GM18873 (cell line): Measurements from ENCODE around the gene SH3D21.

Experiments
- ATAC-seq: cut with Tn5 transposase; IDR thresholded peaks from one replicate; pipeline ENCODE4 v1.9.1; 2021; ENCODE audit warnings: mild to moderate bottlenecking, moderate library complexity, moderate number of reproducible peaks; ENCODE audit not compliant: unreplicated experiment, low FRiP score

SH3D21 gene

DNA sequence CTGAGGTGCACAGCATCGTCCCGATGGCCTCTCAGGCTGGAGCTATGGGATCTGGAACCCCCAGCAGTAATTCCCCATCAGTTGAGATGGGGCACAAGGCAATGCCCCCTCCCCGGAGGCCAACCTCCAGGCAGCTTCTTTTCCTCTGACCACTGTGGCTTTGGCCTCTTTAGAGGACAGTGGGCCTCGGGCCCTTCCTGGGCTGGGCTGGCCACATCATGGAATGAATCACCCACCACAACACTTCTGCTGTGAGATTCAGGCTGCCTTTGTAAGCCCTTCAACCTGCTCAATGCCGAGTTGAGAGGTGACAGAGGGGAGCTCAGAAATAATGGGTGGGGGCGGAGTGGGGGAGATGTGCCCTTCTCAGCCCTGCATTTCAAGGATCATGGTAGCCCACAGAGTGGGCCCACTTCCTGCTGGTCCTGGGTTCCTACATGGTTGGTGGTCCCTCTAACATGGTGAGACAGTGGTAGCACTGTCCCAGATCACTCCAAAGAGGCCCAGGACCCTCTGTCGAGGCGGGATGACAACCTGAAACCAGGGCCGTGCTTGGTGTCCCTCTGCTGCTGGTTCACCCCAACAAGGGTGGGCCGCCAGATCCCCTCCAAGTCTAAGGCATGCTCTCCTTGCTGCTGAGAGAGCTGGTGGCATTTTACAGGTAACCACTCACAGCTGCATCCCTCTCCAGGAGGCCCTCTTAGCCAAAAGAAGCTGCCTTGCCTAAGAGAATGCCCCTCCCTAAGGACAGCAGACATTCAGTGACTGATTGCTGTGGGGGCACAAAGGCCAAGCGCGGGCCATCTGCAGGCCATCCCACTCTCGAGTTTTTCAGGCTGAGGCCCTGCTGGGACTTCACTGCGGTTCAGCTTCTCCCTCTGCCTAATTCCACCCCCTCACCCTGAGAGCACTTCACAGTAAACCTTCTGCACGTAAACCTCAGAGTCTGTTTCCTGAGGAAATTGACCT is 47.0 kb downstream of the SH3D21 start:
- no peak for ATAC-seq

DNA sequence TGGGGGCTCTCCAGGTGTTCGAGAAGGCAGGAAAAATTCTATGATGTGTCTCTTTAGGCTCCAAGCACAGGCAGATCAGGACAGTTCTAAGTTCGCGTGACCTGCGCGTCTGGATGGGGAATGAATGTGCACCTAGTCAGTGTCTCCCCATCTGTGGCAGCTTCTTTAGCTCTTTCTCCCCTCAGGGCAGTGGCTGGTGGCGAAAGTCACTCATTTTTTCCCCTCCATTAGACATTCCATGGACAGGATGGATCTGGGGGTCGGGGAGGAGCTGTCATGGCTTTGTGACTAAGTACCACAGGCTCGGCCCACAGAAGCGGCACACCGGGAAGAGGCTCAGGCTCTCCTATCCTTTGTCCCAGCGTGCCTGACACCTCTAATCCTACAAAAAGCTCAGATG is 48.3 kb downstream of the SH3D21 start:
- no peak for ATAC-seq

DNA sequence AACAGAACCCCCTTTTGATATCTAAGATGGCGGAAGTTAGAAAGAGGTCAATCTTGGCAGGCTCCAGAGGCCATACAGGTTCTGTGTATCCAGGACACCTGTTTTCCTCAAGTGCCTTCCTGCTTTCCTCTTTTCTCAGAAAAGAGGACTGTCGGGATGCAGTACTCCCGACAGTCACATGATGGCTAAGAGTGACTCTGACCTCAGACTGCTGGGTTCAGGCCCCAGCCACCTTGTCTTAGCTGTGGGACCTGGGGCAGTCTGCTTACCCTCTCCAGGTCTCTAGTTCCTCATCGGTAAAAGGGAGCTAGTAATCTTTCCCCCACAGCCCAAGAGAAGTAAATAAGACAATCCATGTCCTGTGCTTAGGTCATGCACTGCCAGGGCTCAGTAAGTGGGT is 49.6 kb downstream of the SH3D21 start:
- no peak for ATAC-seq

DNA sequence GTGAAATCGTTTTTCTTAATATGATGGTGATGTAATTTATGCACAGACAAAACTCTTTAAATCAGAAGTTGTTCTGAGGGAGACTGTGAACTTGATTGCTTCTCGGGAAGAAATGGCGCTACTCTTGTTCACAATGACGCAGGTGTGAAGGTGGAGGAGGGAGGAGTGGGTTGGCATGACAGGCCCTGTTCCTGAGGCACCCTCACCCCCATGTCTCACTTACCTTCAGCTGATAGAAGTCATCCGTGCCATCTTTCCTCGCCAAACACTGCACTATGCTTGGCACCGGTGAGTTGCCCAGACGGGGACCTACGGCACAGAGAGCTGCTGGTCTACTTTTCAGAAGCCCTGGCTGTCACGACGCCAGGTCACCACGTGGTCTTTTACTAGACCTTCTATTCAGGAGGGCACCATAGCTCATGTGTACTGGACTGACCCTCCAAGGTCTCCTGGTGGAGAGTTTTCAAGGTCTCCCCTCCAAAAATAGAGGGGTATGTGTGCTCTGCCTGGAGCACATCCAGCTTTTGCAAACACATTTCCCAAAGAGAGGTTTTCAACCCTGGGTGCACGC is 52.4 kb downstream of the SH3D21 start:
- ATAC-seq = no peak

DNA sequence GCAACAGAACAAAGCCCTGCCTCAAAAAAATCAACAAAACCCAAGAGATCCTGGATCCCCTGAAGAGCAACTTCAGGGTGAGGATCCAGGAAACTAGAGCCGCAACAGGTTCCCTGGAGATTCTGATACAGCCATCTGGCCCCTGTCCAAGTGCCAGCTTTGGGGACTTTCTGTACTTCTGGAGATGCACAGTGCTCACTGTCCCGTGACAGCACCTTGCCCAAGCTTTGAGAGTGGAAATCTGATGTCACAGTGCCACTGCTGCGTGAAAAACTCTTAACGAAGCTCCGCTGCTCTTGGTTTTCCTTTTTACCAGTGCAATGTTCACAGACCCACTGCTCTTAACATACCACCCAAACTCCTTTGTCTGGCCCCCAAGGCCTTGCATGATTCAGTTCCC is 53.2 kb downstream of the SH3D21 start:
- ATAC-seq = no peak

DNA sequence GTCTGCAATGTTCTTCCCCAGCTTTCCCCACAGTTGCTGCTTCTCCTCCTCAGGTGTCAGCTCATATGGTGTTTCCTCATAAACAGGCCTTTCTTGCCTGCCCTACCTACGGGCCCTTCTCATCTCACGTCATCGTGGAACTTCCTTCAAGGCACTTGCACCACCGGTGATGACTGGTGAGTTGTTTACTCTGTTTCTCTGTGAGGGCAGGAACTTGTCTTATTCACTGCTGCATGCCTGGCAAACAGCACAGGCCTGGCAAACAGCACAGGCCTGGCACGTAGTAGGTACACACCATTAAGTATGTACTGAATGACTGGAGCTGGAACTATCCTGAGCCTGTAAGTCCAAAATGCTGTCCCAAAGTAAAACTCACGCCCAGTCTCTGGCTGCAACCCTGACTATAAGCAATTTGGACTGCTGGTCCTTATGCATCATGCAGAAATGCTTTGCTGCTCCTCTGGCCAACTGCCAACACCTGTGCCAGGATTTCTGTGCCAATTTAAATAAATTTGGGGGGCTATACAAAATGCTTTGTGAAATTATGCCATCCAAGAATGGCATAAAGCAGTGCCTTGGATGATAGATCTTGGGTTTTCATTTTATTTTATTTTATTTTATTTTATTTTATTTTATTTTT is 53.9 kb downstream of the SH3D21 start:
- ATAC-seq = no peak

DNA sequence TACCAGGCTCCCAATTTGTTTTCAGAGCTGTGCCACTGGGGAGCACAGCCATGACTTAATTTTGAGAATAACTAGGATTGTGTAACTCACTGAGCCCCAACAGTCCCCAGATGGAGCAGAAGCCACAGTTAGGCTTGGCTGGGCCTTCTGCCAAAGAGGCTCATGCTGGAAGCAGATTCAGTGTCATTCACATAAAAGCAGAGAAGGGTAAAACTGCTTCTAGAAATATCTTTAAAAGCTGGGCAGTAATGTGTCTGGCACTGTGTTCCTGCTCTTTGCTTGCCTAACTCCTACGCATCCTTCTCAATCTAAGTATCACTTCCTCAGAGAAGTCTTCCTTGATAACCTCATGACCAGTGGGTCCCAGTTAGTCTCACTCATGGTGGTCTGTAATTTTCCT is 59.2 kb downstream of the SH3D21 start:
- ATAC-seq = no peak

DNA sequence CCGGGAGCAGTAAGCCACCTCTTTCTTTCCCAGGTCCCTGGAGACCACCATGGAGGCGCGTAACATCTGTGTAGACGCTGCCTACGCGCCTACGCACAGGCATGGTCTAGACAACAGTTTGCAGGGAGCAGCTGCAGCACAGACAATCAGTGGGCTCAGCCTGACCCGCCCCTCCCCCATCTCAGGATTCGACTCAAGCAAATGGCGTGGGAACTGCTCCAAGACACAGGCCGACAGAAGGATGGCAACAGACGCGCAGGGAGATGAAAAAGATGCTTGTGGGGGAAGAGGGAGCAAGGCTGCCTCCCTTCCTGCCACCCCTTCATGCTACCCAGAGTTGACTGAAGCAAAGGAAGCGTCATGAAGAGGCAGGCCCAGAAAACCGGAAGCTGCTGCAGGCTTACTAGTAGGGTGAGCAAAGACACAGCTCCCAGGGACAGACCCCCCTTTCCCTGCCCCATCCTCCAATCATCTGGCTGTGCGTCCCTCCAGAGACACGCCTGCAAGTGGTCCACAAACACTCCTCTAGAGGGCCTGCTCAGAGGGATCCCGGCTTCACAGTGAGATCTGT is 60.0 kb downstream of the SH3D21 start:
- no peak for ATAC-seq

DNA sequence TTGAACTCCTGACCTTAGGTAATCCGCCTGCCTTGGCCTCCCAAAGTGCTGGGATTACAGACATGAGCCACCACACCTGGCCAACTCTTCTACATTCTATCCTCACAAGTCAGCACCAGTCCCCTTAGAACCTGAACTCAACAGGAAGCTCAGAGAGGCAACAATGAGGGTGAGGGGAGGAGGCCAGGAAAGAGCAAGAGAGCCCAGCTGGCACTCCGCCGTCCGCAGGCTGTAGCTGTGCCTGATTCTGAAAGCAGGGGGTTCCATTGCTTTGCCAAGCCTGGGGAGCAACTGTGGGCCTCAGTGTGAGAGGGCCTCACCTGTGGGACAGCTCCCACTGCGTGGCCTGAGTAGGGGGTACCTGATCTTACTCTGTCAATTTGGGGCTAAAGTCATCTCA is 60.9 kb downstream of the SH3D21 start:
- ATAC-seq = no peak

DNA sequence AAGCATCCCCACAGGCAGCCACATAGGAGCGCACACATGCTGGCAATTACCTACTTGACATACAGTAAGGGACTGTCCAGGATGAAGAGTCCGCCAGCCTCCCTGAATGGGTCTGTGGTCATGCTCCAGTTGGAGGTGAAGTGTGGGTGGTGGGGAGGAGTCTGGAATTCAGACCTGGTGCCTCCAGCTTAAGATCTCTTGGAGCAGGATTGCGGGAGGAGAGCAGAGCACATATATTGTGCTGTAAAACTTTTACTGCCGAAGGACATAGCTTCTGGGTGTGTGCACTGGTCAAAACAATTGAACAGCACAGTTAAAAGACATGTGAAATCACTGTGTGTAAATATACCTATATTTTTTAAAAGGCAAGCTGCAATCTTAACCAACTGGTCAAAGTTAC is 61.6 kb downstream of the SH3D21 start:
- no peak for ATAC-seq

DNA sequence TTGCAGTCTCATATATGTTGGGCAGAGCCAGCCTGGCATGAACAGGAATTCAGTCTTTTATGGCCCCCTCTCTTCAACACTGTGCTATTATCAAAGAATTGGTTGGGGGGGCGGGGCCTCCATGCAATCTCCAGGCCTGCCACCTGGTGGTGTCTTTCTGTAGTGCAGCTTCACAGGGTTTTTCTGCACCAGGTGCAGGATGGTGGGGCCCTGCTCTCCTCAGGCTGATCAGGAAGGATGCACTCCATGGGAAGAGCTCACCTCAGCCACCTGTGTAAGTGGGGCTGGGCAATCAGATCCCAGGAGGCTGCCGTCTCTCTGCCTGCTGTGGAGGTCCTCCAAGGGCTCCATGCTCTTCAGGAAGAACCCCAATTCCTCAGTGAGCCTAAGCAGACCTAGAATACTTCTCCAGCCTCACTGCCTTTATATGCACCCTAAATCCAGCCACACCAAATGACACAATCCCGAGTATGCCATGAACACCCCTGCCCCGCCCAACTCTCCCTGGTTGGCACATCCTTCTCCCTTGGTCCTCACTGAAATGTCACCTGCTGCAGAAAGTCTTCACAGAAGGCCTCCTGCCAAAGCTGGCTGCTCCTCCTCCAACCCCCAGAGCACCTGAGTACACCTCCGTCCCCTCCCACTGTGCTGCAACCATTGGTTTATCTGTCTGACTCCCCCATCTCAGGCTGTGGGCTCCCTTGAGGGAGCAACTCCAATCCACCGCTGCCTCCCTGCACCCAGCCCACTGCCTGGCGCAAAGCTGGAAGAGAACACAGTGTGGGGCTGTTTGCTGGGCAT is 63.1 kb downstream of the SH3D21 start:
- ATAC-seq = no peak
